Caki2 (cell line): Measurements from ENCODE around the gene TLE2. TPM values are rescaled to one million over a fixed set of nuclear protein-coding genes. Genes with fewer than 3 reads are reported as not detected.
"Not testable (repeated sequence)": the region's sequence is repeated elsewhere in the genome, so short reads cannot be mapped to it uniquely, and the experiment has no call there.

Experiments
- DNase-seq: peaks from one replicate; pipeline ENCODE4 v3.0.0-alpha.2; 2015; ENCODE audit warnings: low read depth
- in situ Hi-C: cut with HindIII; loops from 2 replicates; pipeline ENCODE4 v1.10.0; 2016; ENCODE audit warnings: low sequenced_read_pairs, low pct_unique_long_range_greater_than_20kb, mixed read lengths
- total RNA-seq: library from RNA; depleted of rRNA; stranded (reverse); fragments of >200 nt; shearing (Covaris generic); gene quantifications from 2 replicates; pipeline ENCODE4 v1.2.3, GENCODE V29; 2014; ENCODE audit warnings: low replicate concordance

Gene TLE2
- total RNA-seq, 1 experiment from 2014 or later: not detected

DNA sequence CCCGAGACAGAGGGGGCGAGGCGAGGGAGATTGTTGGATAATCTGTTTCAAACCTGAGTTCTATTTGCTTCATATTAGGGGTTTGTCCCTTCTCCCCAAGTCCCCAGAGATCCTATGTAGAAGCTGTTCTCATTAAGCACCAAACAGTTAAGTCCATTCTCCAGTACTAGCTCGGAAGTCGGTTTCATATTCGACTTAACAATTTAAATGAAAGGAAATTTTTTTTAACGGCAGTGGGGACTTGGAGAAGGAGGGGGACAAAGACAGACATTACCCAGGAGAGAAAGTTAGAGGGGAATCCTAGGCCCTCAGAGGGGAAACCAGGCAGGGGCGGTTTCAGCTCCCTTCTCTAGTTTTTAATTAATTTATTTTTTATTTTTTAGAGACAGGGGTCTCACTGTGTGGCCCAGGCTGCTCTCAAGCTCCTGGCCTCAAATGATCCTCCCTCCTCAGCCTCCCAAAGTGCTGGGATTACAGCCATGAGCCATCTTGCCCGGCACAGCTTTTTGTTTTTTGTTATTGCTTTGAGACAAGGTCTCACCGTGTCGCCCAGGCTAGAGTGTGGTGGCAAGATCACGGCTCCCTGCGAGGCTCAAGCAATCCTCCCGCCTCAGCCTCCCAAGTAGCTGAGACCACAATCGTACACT lies 13.7 kb upstream of the TLE2 start:
- in situ Hi-C loops: no loop called here
- DNase-seq: no peak

DNA sequence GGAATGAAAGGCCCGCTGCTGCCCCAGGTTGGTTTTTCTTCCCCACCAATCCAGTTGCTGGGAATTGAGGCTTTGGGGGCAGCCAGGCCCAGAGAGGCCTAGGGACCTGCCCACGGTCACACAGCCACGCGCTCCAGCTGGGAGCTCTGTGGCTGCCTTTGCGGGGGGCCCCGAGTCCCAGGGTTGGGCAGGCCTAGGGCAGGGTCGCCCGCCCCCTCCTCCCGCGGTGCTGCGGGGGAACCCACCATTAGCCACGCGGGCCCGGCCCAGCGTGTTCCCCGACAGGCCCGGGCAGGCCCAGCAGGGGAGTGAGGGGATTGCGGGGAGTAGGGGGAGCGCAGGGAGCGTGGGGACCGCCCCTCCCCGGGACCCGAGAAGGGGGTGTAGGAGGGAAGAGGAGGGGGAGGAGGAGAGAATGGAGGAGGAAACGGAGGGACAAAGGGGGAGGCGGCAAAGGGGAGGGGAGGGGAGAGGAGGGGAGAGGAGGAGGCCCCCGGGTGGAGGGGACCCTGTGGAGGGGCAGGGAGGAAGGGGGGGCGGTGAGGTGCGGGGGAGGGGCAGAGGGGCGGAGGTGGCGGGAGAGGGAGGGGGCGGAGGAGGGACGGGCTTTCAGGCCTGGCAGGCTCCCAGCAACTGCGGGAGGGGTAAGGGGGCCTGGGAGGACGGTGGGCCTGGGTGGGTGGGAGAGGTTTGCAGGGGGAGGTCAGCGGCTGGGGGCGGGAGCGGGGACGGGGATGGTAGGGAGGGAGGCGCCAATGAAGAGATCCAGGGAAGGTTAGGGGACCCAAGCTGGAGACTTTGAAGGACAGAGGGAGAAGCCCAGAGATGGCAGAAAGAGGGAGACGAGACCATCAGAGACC lies 12.9 kb upstream of the TLE2 start:
- in situ Hi-C loops: no loop called here
- no peak for DNase-seq

GRCh38 chr19:3041327-3041726 lies 12.2 kb upstream of the TLE2 start:
- in situ Hi-C loops: no loop called here
- DNase-seq: no peak

DNA sequence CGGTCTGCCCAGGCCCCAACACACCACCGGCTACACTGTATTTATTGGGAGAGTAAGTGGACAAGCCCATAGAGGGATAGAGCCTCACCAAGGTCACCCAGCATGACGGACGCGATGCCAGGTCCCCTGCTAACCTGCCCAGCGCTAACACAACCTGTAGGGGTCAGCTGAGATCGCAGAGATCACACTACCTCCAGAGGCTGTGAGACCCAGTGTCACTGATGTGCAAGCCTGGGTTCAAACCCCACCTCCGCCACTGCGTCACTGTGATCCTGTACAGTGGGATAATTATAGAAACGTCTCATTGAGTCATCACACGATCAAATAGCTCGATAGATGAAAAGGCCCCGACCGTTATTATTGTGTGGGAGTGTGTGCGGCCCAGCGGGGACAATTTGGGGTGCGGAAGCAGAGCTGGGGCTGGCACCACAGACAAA lies 10.6 kb upstream of the TLE2 start:
- in situ Hi-C loops: no loop called here
- no peak for DNase-seq

GRCh38 chr19:3039125-3039524 lies 10.0 kb upstream of the TLE2 start:
- DNase-seq: no peak
- in situ Hi-C loops: no loop called here

- in situ Hi-C loops: no loop called here
- no peak for DNase-seq
These were observed 9.1 kb upstream of the TLE2 start for GRCh38 chr19:3038214-3038613.

DNA sequence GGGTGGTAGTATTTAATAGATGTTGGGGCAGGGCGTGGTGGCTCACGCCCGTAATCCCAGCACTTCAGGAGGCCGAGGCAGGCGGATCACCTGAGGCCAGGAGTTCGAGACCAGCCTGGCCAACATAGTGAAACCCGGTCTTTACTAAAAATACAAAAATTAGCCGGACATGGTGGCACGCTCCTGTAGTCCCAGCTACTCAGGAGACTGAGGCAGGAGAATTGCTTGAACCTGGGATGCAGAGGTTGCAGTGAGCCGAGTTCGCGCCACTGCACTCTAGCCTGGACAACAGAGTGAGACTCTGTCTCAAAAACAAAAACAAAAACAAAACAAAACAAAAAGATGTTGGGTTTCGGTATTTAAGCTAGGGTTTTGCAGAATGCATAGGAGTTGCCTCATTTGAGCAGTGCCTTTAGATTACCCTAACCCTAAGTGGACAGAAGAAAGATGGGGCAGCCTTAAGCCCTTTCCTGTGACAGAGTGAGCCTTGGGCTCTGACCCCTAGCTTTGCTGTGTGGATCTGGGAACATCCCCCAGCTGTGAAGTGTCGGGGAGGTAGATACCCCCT lies 8.0 kb upstream of the TLE2 start:
- DNase-seq, in situ Hi-C loops: not testable (repeated sequence)

DNA sequence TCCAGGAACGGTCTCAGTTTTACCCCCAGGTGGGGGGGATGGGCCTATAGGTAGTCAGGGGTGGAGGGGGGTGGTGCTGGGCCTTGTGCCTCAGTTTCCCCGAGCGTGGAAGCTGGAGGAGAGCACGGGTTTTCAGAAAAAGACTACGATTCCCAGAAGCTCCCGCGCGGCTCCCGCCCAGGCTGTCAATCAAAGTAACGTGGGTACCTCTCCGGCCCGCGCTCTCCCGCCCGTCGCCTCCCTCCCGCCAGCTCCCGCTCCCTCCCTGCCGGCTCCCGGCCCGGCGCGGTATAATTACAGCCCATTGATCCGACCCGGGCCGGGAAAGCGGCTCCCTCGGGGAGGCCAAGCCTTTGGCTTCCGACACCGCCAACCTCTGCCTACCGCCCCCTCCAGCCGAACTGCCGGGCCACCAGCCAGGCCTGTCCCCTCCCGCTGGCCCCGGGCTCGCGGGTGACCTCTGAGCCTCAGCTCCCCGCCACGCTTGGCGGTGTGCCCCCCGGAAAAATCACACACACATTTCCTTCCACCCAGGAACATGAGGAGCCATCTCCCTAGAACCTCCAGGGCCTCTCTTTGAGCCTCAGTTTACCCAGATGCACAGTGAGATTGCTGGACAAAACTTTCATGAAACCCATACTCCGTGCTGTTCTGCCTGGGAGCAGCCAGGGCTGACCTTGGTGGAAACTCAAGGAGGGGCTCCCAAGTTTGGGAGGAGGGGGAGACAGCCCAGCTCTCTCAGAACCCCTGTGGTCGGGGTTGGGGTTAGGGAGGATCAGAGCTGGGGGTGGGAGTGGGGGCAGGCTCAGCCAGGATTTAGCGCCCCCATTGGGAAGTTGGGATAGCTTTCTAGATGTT lies 7.3 kb upstream of the TLE2 start:
- peak; percentile 67 for DNase-seq
- in situ Hi-C loops: no loop called here

DNA sequence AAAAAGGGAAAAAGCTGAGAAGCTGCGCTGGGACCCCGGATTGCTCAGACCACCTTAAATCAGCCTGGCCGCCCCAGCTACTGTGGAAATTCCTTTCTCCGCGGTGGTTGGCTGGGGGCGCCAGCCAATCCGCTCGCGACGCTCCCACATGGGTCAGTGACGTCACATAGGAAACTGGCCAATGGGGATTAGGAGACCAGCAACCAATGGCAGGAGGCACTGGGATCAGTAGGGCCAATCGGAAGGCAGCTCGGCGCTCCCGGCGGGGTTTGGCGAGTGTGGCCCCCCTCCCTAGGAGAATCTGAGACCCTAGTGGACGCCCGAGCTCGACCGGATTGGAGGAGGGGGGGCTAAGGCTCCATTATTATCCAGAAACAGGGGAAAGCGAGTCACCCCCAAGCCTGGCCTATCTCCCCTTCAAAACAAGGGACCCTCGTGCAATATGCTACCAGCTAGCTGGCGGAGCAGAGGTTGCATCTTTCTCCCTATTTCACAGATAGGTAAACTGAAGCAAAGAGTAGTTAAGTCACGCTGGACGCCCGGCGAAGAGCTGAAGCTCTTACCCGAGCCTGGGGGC lies 6.5 kb upstream of the TLE2 start:
- DNase-seq: peak; percentile 95
- in situ Hi-C loops: no loop called here

- in situ Hi-C loops: no loop called here
- no peak for DNase-seq
These were observed 5.8 kb upstream of the TLE2 start for GRCh38 chr19:3034656-3035541.

GRCh38 chr19:3034406-3034655 lies 5.3 kb upstream of the TLE2 start:
- no peak for DNase-seq
- in situ Hi-C loops: no loop called here

- in situ Hi-C loops: no loop called here
- DNase-seq: no peak
These were observed 4.7 kb upstream of the TLE2 start for GRCh38 chr19:3033595-3034405.

DNA sequence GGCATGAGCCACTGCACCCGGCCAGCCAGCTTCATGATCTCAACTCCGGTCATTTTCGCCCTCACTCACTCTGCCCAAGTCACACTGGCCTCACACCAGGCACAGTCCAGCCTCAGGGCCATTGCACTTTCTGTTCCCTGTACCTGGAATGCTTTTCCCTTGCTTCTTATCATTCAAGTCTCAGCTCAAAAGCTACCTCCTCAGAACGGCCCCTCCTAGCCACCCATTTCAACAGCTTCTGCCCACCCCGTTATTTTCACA lies 2.5 kb upstream of the TLE2 start:
- no peak for DNase-seq
- in situ Hi-C loops: no loop called here

DNA sequence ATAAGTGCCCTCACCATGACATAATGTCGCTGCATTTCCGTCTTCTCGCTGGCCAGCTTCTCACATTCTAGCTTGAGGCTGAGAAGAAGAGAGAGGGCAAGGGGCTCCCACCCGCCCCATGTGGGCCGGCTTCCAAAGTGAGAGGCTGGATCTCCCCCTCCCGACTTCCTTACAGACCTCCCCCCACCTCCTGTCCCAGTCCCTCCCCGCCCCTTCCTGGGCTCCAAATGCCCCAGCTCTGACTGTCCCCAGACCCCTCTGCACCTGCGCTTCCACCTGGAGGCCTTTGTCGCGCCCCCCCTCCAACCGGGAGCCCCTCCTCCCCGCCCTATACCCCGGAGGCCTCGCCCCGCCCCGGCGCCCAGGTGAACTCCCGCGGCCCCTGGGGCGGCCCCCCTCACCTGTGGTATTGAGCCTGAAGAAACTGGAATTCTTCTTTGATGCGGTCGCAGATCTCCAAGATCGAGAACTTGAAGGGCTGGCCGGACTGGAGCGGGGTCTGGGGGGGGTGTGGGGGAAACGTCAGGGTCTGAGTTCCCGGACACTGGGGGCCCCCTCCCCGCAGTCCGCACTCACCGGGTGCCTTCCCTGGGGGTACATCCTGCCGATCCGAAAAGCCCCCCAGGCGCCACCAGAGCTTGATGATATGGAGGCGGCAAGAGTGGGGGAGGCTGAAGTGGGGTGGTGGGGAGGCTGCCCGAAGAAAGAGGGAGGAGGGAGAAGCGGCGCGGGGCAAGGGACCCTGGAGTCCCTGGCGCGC lies 595 bp downstream of the TLE2 start:
- in situ Hi-C loops: no loop called here
- DNase-seq: no peak

- no peak for DNase-seq
- in situ Hi-C loops: no loop called here
These were observed 1.1 kb downstream of the TLE2 start for GRCh38 chr19:3027981-3028304.

GRCh38 chr19:3027292-3027691 lies 1.8 kb downstream of the TLE2 start:
- DNase-seq: no peak
- in situ Hi-C loops: no loop called here

- in situ Hi-C loops: no loop called here
- DNase-seq: no peak
These were observed 2.3 kb downstream of the TLE2 start for GRCh38 chr19:3026768-3027167.
